ENCODE results near the gene CIITA. TPM values are rescaled to one million over a fixed set of nuclear protein-coding genes. Genes with fewer than 3 reads are reported as not detected.

CIITA gene
- total RNA-seq, 1 experiment from 2014 or later = 0.26 TPM

DNA sequence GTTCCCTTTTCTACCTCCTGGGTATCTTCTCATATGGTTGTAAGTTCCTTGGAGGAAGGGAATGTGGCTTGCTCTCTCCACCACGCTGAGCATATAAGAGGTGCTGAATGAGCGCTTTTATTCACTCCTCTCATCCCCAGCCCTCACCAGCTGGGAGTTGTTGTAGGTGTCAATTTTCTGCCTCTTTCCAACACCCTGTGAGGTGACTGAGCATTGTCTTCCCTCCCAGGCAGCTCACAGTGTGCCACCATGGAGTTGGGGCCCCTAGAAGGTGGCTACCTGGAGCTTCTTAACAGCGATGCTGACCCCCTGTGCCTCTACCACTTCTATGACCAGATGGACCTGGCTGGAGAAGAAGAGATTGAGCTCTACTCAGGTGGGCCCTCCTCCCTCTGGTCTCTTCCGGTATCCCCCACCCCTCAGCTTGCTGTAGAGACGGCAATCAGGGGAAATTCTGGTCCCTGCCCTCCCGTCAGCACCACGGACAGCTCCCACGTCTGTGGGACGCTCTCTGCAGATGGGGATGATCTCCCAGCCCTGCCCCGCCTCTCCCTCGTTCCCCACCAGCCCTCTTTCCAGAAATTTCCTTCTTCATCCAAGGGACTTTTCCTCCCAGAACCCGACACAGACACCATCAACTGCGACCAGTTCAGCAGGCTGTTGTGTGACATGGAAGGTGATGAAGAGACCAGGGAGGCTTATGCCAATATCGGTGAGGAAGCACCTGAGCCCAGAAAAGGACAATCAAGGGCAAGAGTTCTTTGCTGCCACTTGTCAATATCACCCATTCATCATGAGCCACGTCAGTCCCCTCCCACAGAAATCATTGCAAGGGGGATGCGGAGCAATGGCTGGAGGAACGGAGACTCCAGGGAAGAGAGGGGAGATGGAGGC is 18.3 kb downstream of the CIITA start:
- CTCF ChIA-PET = interaction anchor here (0.7 to 1.7 kb wide), 5 partner anchors 13 to 58 kb away, joined by 3 to 21 read pairs (median 5); partner anchors contain the start of gene CIITA
- H3K4me3 Mint-ChIP-seq = no peak overlapping the region
- H3K9me3 Mint-ChIP-seq = no peaks in the 10 kb centered on the region
- POLR2A ChIA-PET = no interaction called here
- peak; percentile 92 for ATAC-seq
- H3K36me3 Mint-ChIP-seq = no peaks in the 10 kb centered on the region
- peak; percentile 85 for DNase-seq (ENCODE audit: low spot score)
- no peak overlapping the region for H3K27ac Mint-ChIP-seq
- H3K4me1 Mint-ChIP-seq = peaks cover 8% of the 10 kb centered on the region
- peaks cover 4% of the 10 kb centered on the region; the same call in 1 of the 2 replicates for H3K27me3 Mint-ChIP-seq (ENCODE audit: low read depth)
- peak; percentile 86; the same call in 1 of the 2 replicates for TF ChIP-seq TEAD4 (CRISPR knock-in tag; IDR thresholded peaks at IDR 0.05)
- peak; percentile 90 for TF ChIP-seq FOXP4 (CRISPR knock-in tag; IDR thresholded peaks at IDR 0.05)
- TF ChIP-seq FOXK1 (CRISPR knock-in tag; IDR thresholded peaks at IDR 0.05) = peak; percentile 84; the same call in 1 of the 2 replicates
- peak; percentile 59; the same call in 1 of the 2 replicates for TF ChIP-seq TEAD1 (CRISPR knock-in tag; IDR thresholded peaks at IDR 0.05)
- no peak for TF ChIP-seq ZNF263 (CRISPR knock-in tag; IDR thresholded peaks at IDR 0.05; ENCODE audit: low read depth)
- TF ChIP-seq ETV6 (CRISPR knock-in tag; IDR thresholded peaks at IDR 0.05) = no peak
- TF ChIP-seq ZNF121 (CRISPR knock-in tag; IDR thresholded peaks at IDR 0.05) = no peak
- TF ChIP-seq ZBTB21 (CRISPR knock-in tag; IDR thresholded peaks at IDR 0.05; ENCODE audit: borderline replicate concordance) = 0 out of 2 replicates have a peak, but pooled peaks have one; percentile 61
- no peak for TF ChIP-seq MYBL2 (CRISPR knock-in tag; IDR thresholded peaks at IDR 0.05)
- peak; percentile 64; the same call in 1 of the 2 replicates for TF ChIP-seq USF1 (CRISPR knock-in tag; IDR thresholded peaks at IDR 0.05)
- no peak for TF ChIP-seq ZNF396 (CRISPR knock-in tag; IDR thresholded peaks at IDR 0.05; ENCODE audit: borderline replicate concordance)
- TF ChIP-seq ATF1 (CRISPR knock-in tag; IDR thresholded peaks at IDR 0.05) = no peak
- TF ChIP-seq GRHL2 (CRISPR knock-in tag; IDR thresholded peaks at IDR 0.05; ENCODE audit: insufficient replicate concordance, severe bottlenecking) = no peak
- TF ChIP-seq, protein P1, sequence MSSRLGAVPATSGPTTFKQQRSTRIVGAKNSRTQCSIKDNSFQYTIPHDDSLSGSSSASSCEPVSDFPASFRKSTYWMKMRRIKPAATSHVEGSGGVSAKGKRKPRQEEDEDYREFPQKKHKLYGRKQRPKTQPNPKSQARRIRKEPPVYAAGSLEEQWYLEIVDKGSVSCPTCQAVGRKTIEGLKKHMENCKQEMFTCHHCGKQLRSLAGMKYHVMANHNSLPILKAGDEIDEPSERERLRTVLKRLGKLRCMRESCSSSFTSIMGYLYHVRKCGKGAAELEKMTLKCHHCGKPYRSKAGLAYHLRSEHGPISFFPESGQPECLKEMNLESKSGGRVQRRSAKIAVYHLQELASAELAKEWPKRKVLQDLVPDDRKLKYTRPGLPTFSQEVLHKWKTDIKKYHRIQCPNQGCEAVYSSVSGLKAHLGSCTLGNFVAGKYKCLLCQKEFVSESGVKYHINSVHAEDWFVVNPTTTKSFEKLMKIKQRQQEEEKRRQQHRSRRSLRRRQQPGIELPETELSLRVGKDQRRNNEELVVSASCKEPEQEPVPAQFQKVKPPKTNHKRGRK (CRISPR knock-in tag; IDR thresholded peaks at IDR 0.05; ENCODE audit: borderline replicate concordance) = no peak
- TF ChIP-seq PRDM15 (CRISPR knock-in tag; IDR thresholded peaks at IDR 0.05) = no peak
- TF ChIP-seq NR3C1 (CRISPR knock-in tag; conservative IDR thresholded peaks at IDR 0.05; ENCODE audit: low read depth) = no peak
- TF ChIP-seq, protein P2, sequence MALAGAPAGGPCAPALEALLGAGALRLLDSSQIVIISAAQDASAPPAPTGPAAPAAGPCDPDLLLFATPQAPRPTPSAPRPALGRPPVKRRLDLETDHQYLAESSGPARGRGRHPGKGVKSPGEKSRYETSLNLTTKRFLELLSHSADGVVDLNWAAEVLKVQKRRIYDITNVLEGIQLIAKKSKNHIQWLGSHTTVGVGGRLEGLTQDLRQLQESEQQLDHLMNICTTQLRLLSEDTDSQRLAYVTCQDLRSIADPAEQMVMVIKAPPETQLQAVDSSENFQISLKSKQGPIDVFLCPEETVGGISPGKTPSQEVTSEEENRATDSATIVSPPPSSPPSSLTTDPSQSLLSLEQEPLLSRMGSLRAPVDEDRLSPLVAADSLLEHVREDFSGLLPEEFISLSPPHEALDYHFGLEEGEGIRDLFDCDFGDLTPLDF (CRISPR knock-in tag; IDR thresholded peaks at IDR 0.05) = peak; percentile 68; the same call in 1 of the 2 replicates
- 0 out of 2 replicates have a peak, but pooled peaks have one; percentile 28 for TF ChIP-seq NR1H2 (CRISPR knock-in tag; IDR thresholded peaks at IDR 0.05)
- TF ChIP-seq IRF2 (CRISPR knock-in tag; IDR thresholded peaks at IDR 0.05; ENCODE audit: borderline replicate concordance, low read depth) = no peak
- TF ChIP-seq ATF3 (CRISPR knock-in tag; conservative IDR thresholded peaks at IDR 0.05) = no peak
- TF ChIP-seq MXD4 (CRISPR knock-in tag; IDR thresholded peaks at IDR 0.05; ENCODE audit: borderline replicate concordance) = no peak
- TF ChIP-seq ZNF219 (CRISPR knock-in tag; IDR thresholded peaks at IDR 0.05; ENCODE audit: borderline replicate concordance) = no peak
- 0 out of 2 replicates have a peak, but pooled peaks have one; percentile 27 for TF ChIP-seq USF2 (CRISPR knock-in tag; IDR thresholded peaks at IDR 0.05)
- peak; percentile 66; the same call in 1 of the 2 replicates for TF ChIP-seq SMAD4 (CRISPR knock-in tag; IDR thresholded peaks at IDR 0.05)
